ENCODE measurements around the gene ETS2.

GRCh38 chr21:38852708-38853107, 47.0 kb downstream of the ETS2 start:
- TF ChIP-seq, protein P1, sequence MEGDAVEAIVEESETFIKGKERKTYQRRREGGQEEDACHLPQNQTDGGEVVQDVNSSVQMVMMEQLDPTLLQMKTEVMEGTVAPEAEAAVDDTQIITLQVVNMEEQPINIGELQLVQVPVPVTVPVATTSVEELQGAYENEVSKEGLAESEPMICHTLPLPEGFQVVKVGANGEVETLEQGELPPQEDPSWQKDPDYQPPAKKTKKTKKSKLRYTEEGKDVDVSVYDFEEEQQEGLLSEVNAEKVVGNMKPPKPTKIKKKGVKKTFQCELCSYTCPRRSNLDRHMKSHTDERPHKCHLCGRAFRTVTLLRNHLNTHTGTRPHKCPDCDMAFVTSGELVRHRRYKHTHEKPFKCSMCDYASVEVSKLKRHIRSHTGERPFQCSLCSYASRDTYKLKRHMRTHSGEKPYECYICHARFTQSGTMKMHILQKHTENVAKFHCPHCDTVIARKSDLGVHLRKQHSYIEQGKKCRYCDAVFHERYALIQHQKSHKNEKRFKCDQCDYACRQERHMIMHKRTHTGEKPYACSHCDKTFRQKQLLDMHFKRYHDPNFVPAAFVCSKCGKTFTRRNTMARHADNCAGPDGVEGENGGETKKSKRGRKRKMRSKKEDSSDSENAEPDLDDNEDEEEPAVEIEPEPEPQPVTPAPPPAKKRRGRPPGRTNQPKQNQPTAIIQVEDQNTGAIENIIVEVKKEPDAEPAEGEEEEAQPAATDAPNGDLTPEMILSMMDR (conservative IDR thresholded peaks at IDR 0.05): no peak
- TF ChIP-seq ZFX (IDR thresholded peaks at IDR 0.05): no peak
